Common myeloid progenitor, CD34-positive (primary cell): ENCODE measurements around the gene CD86.
"Not testable (repeated sequence)": the region's sequence is repeated elsewhere in the genome, so short reads cannot be mapped to it uniquely, and the experiment has no call there.

ENCODE experiments used
- CTCF ChIA-PET: fragments of 350-600 bp; sonication (Branson Sonifier 250); formaldehyde crosslinking; loops from one replicate; lab custom pipeline; 2021; ENCODE audit warnings: antibody characterized with exemption; lab: Charles Lee
- POLR2A ChIA-PET: fragments of 350-600 bp; sonication (Branson Sonifier 250); formaldehyde crosslinking; loops from one replicate; lab custom pipeline; 2021; ENCODE audit warnings: antibody characterized with exemption; lab: Charles Lee
- DNase-seq, 3 donors: peaks; one replicate each; pipeline versions ENCODE4 v3.0.0 to v3.0.0-alpha.2; 2013
- H3K27ac ChIP-seq, 2 experiments: 1 replicate in 1 of 2; 2 replicates in 1 of 2; pipeline ENCODE4 v1.7.0; 2013; ENCODE audit warnings: inconsistent platforms in 2 of 2, low read length in 2 of 2, mild to moderate bottlenecking in 2 of 2, low read depth in 1 of 2, moderate library complexity in 1 of 2; ENCODE audit not compliant: severe bottlenecking in 2 of 2, insufficient read depth in 1 of 2, poor library complexity in 1 of 2
- H3K27me3 ChIP-seq, 5 experiments: replicated peaks in 2 of 5; 1 replicate in 3 of 5; 2 replicates in 2 of 5; pipeline versions ENCODE4 v1.6.1 to v1.7.0; 2013; ENCODE audit warnings: low read length in 4 of 5, mild to moderate bottlenecking in 2 of 5, moderate library complexity in 2 of 5, inconsistent platforms in 1 of 5; ENCODE audit not compliant: insufficient read depth in 5 of 5, control insufficient read depth in 4 of 5
- H3K36me3 ChIP-seq, 4 experiments: 1 replicate in 2 of 4; 2 replicates in 2 of 4; pipeline versions ENCODE4 v1.6.1 to v1.7.0; 2013; ENCODE audit warnings: low read length in 3 of 4, control low read depth in 1 of 4, mild to moderate bottlenecking in 1 of 4; ENCODE audit not compliant: control insufficient read depth in 4 of 4, insufficient read depth in 4 of 4
- H3K4me1 ChIP-seq, 4 experiments: 1 replicate in 3 of 4; 2 replicates in 1 of 4; pipeline versions ENCODE4 v1.6.1 to v1.7.1; 2013; ENCODE audit warnings: low read length in 3 of 4, mild to moderate bottlenecking in 3 of 4, control low read depth in 1 of 4, inconsistent platforms in 1 of 4, moderate library complexity in 1 of 4; ENCODE audit not compliant: control insufficient read depth in 4 of 4, insufficient read depth in 4 of 4; ENCODE audit errors: control extremely low read depth in 1 of 4
- H3K4me3 ChIP-seq, 7 experiments: 1 replicate in 4 of 7; 2 replicates in 3 of 7; pipeline versions ENCODE4 v1.5.1 to v1.7.0; 2013; ENCODE audit warnings: mild to moderate bottlenecking in 7 of 7, low read length in 6 of 7, moderate library complexity in 6 of 7, inconsistent platforms in 2 of 7, low read depth in 2 of 7, control low read depth in 1 of 7; ENCODE audit not compliant: insufficient read depth in 4 of 7, control insufficient read depth in 1 of 7; ENCODE audit errors: extremely low read depth in 1 of 7
- H3K9me3 ChIP-seq, 5 experiments: 1 replicate in 4 of 5; 2 replicates in 1 of 5; pipeline versions ENCODE4 v1.6.1 to v1.7.1; 2013; ENCODE audit warnings: low read length in 4 of 5, mild to moderate bottlenecking in 2 of 5, inconsistent platforms in 1 of 5, low read depth in 1 of 5, moderate library complexity in 1 of 5; ENCODE audit not compliant: control insufficient read depth in 4 of 5, insufficient read depth in 2 of 5; ENCODE audit errors: control extremely low read depth in 1 of 5
- WGBS: methylation state at CpG from one replicate; pipeline ENCODE4 v1.1.5; 2013; ENCODE audit not compliant: insufficient coverage; 5-methylcytosine and 5-hydroxymethylcytosine counted together

CD86 gene

GRCh38 chr3:122112754-122113153 is 57.6 kb downstream of the CD86 start:
- no peak for DNase-seq
- H3K36me3 ChIP-seq: no peaks in the 10 kb centered on the region
- peaks cover 0 to 3% (median 0%) of the 10 kb centered on the region in 5 experiments for H3K9me3 ChIP-seq
- ChIA-PET POLR2A (interaction anchor here (0.7 kb wide), 1 partner anchor 1394 kb away, joined by 3 read pairs; no protein-coding TSS in a partner anchor), CTCF (no interaction called here)
- H3K27ac ChIP-seq: no peak overlapping the region
- peaks cover 0 to 9% (median 4%) of the 10 kb centered on the region in 4 experiments for H3K4me1 ChIP-seq
- whole genome bisulfite sequencing: no CpG with 5 or more reads among the region's 1 CpG
- no peak overlapping the region for H3K4me3 ChIP-seq
- H3K27me3 ChIP-seq: no peaks in the 10 kb centered on the region

- CTCF ChIA-PET: no interaction called here
- no peak for DNase-seq
- WGBS: 100% methylated on average over 1 of the region's 1 CpG
These were observed 68.7 kb downstream of the CD86 start for GRCh38 chr3:122123850-122124249.

DNA sequence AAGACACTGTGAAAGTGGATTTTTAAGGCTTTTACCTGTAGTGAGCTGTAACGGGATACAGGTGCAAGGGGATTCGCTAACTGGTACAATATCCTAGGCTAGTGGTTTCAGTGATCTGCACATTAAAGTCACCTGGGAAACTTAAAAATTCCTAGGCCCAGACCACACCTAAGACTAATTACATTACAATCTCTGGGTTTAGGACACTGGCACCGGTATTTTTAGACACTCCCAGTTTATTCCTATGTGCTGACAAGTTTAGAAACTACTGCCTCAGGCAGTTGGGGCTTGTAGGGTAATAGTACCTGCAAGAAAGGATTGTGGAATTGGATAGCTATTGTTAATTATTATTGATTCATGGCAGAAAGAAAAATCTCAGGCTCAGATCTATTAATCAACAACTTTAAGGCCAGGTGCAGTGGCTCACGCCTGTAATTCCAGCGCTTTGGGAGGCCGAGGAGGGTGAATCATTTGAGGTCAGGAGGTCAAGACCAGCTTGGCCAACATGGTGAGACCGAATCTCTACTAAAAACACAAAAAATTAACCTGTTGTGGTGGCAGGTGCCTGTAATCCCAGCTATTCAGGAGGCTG is 77.9 kb downstream of the CD86 start:
- peaks cover 0 to 3% (median 0%) of the 10 kb centered on the region in 5 experiments for H3K27me3 ChIP-seq
- 100% methylated on average over 5 of the region's 7 CpGs for WGBS
- no peaks in the 10 kb centered on the region for H3K4me1 ChIP-seq
- H3K36me3 ChIP-seq: no peaks in the 10 kb centered on the region
- ChIA-PET CTCF (interaction anchor here (1.0 to 1.1 kb wide), 2 partner anchors 11 to 16 kb away, joined by 3 read pairs; no protein-coding TSS in a partner anchor), POLR2A (no interaction called here)
- H3K27ac ChIP-seq: no peak overlapping the region
- no peak overlapping the region for H3K4me3 ChIP-seq
- no peak for DNase-seq
- peaks cover 0 to 2% (median 0%) of the 10 kb centered on the region in 5 experiments for H3K9me3 ChIP-seq

More at GRCh38 chr3:122123850-122124249, 68.7 kb downstream of the CD86 start:
- H3K4me3 ChIP-seq: no peak overlapping the region
- POLR2A ChIA-PET: no interaction called here
- no peaks in the 10 kb centered on the region for H3K27me3 ChIP-seq
- no peak overlapping the region for H3K27ac ChIP-seq
- no peaks in the 10 kb centered on the region for H3K36me3 ChIP-seq
- H3K9me3 ChIP-seq: peaks cover 0 to 14% (median 2%) of the 10 kb centered on the region in 5 experiments
- H3K4me1 ChIP-seq: no peaks in the 10 kb centered on the region

GRCh38 chr3:122146466-122146865 is 91.3 kb downstream of the CD86 start:
- H3K27ac ChIP-seq: no peak overlapping the region
- no peak overlapping the region for H3K4me3 ChIP-seq
- H3K4me1 ChIP-seq: no peaks in the 10 kb centered on the region
- no peak for DNase-seq
- H3K27me3 ChIP-seq: no peaks in the 10 kb centered on the region
- ChIA-PET POLR2A (no interaction called here), CTCF (interaction anchor here (2.1 kb wide), 1 partner anchor 9 kb away, joined by 5 read pairs; no protein-coding TSS in a partner anchor)
- WGBS: 100% methylated on average over 3 of the region's 3 CpGs
- no peaks in the 10 kb centered on the region for H3K36me3 ChIP-seq
- H3K9me3 ChIP-seq: peaks cover 0 to 2% (median 0%) of the 10 kb centered on the region in 5 experiments

DNA sequence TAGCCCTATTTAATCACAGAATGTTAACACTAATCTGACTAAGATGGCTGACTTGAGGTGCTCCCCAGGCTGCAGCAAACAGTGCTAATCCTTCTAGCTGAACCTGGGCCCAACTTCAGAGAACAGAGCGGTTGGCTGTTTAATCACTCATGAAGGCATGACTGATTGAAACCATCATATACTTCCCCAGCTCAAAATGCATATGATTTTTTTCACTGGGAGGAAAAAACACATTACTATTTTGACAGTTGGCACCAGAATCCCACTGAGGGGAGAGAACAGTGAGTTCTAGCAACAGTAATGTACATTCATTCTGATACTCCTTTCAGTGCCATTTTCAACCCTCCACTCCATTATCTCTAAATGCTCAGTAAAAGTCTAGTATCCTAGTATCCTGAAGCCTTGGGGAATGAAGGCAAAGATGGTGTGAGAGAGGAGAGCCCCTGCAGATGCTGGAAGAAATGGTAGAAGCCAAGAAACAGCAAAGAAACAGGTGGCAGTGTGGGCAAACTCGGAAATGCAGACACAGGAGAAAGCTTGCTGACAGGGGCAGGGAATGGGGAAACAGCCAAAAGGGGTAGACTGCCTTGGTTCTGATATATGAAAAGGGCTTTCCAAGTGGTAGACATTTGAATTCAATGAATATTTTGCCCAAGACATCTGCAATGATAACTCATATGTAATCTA is 93.9 kb downstream of the CD86 start:
- H3K4me1 ChIP-seq: no peaks in the 10 kb centered on the region
- peaks cover 0 to 10% (median 7%) of the 10 kb centered on the region in 5 experiments for H3K9me3 ChIP-seq
- no peaks in the 10 kb centered on the region for H3K27me3 ChIP-seq
- CTCF ChIA-PET: interaction anchor here (0.6 to 1.4 kb wide), 2 partner anchors 16 to 35 kb away, joined by 3 read pairs; no protein-coding TSS in a partner anchor
- WGBS: 83% methylated on average over 2 of the region's 2 CpGs
- peak in 1 of 3 donors; percentile 5 for DNase-seq
- no peaks in the 10 kb centered on the region for H3K36me3 ChIP-seq
- no peak overlapping the region for H3K27ac ChIP-seq
- H3K4me3 ChIP-seq: no peak overlapping the region
- POLR2A ChIA-PET: no interaction called here

DNA sequence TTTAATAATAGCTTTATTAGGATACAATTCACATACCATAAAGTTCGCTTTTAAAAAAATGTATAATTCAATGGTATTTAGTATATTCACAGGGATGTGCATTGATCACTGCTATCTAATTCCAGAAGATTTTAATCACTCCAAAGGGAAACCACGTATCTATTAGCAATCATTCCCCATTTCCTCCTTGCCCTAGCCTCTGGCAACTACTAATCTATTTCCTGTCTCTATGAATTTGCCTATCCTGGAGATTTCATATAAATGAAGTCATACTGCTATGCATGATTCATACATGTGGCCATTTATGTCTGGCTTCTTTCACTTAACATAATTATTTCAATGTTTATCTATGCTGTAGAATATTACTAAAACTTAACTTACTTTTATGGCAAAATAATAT is 96.3 kb downstream of the CD86 start:
- H3K36me3 ChIP-seq: no peaks in the 10 kb centered on the region
- ChIA-PET POLR2A (no interaction called here), CTCF (interaction anchor here (0.7 kb wide), 1 partner anchor 24 kb away, joined by 4 read pairs; no protein-coding TSS in a partner anchor)
- H3K4me3 ChIP-seq: no peak overlapping the region
- no peak for DNase-seq
- H3K27ac ChIP-seq: no peak overlapping the region
- no peaks in the 10 kb centered on the region for H3K4me1 ChIP-seq
- H3K9me3 ChIP-seq: peaks cover 1 to 26% (median 9%) of the 10 kb centered on the region in 5 experiments
- no peaks in the 10 kb centered on the region for H3K27me3 ChIP-seq
- 80% methylated on average over 1 of the region's 2 CpGs for WGBS

DNA sequence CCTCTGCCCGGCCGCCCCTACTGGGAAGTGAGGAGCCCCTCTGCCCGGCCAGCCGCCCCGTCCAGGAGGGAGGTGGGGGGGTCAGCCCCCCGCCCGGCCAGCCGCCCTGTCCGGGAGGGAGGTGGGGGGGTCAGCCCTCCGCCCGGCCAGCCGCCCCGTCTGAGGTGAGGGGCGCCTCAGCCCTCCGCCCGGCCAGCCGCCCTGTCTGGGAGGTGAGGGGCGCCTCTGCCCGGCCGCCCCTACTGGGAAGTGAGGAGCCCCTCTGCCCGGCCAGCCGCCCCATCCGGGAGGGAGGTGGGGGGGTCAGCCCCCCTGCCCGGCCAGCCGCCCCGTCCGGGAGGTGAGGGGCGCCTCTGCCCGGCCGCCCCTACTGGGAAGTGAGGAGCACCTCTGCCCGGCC is 109.8 kb downstream of the CD86 start:
- H3K36me3 ChIP-seq, DNase-seq, H3K27me3 ChIP-seq, H3K27ac ChIP-seq, H3K4me3 ChIP-seq, H3K4me1 ChIP-seq, CTCF ChIA-PET, POLR2A ChIA-PET: not testable (repeated sequence)
- WGBS: no CpG with 5 or more reads among the region's 31 CpGs
- H3K9me3 ChIP-seq: peaks cover 0 to 15% (median 5%) of the 10 kb centered on the region in 5 experiments
